KMS-11 (cell line): ENCODE results near the gene GIPC3.

ENCODE experiments used
- H2AFZ ChIP-seq: fragments of 200-600 bp; sonication (generic); 2 replicates; pipeline ENCODE4 v1.6.1; 2016; ENCODE audit warnings: antibody characterized with exemption, mixed run types, low read depth
- H3K27ac ChIP-seq: fragments of 200-600 bp; sonication (generic); 2 replicates; pipeline ENCODE4 v1.6.1; 2016; ENCODE audit warnings: mild to moderate bottlenecking, mixed run types
- H3K27me3 ChIP-seq: fragments of 200-600 bp; sonication (generic); 2 replicates; pipeline ENCODE4 v1.6.1; 2017; ENCODE audit warnings: mild to moderate bottlenecking, low read depth, mixed run types, moderate library complexity; ENCODE audit not compliant: insufficient read depth
- H3K36me3 ChIP-seq: fragments of 200-600 bp; sonication (generic); 2 replicates; pipeline ENCODE4 v1.6.1; 2017; ENCODE audit warnings: mild to moderate bottlenecking, mixed run types; ENCODE audit not compliant: insufficient read depth
- H3K4me1 ChIP-seq: fragments of 200-600 bp; sonication (generic); 2 replicates; pipeline ENCODE4 v1.6.1; 2016; ENCODE audit warnings: mild to moderate bottlenecking, low read depth, mixed run types; ENCODE audit not compliant: poor library complexity, severe bottlenecking
- H3K4me2 ChIP-seq: fragments of 200-600 bp; sonication (generic); 2 replicates; pipeline ENCODE4 v1.7.0; 2016; ENCODE audit warnings: mild to moderate bottlenecking, mixed run types
- H3K4me3 ChIP-seq: fragments of 200-600 bp; sonication (generic); IDR thresholded peaks from 2 replicates; pipeline ENCODE4 v1.6.1; 2017; ENCODE audit warnings: low read depth, low read length, mixed read lengths; ENCODE audit not compliant: insufficient read depth
- H3K79me2 ChIP-seq: fragments of 200-600 bp; sonication (generic); 2 replicates; pipeline ENCODE4 v1.6.1; 2016; ENCODE audit warnings: low read depth, mixed run types; ENCODE audit not compliant: insufficient read depth
- H3K9ac ChIP-seq: fragments of 200-600 bp; sonication (generic); 2 replicates; pipeline ENCODE4 v1.6.1; 2016; ENCODE audit warnings: mild to moderate bottlenecking, mixed run types
- H4K20me1 ChIP-seq: fragments of 200-600 bp; sonication (generic); 2 replicates; pipeline ENCODE4 v1.6.1; 2016; ENCODE audit warnings: mild to moderate bottlenecking, mixed run types; ENCODE audit not compliant: insufficient read depth
- TF ChIP-seq, protein P1 (sequence below): fragments of 200-600 bp; sonication (generic); conservative IDR thresholded peaks from 2 replicates; pipeline ENCODE4 v1.6.1; 2017; ENCODE audit warnings: low read depth, mild to moderate bottlenecking, antibody characterized with exemption, low read length, moderate library complexity, mixed read lengths

GIPC3 gene

DNA sequence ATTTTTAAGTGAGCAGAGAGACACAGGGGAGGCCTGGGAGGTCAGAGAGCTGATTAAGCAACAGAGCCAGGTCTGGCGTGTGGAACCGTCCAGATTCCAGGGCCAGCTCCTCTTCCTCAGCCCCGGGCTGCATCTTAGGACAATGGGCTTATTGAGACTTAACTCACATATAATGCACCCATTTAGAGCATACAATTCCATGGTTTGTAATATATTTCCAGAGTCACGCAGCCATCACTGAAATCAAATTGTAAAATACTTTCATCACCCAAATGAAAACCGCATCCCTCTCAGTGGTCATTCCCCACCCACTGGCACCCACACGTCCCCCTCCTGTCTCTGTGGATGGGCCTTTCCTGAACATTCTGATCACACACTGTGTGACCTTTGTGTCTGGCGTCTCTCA, 14.7 kb upstream of the GIPC3 start:
- H4K20me1 ChIP-seq = no peaks in the 10 kb centered on the region
- H2AFZ ChIP-seq = no peak overlapping the region
- peaks cover 5% of the 10 kb centered on the region; the same call in 1 of the 2 replicates for H3K79me2 ChIP-seq
- TF ChIP-seq, protein P1, sequence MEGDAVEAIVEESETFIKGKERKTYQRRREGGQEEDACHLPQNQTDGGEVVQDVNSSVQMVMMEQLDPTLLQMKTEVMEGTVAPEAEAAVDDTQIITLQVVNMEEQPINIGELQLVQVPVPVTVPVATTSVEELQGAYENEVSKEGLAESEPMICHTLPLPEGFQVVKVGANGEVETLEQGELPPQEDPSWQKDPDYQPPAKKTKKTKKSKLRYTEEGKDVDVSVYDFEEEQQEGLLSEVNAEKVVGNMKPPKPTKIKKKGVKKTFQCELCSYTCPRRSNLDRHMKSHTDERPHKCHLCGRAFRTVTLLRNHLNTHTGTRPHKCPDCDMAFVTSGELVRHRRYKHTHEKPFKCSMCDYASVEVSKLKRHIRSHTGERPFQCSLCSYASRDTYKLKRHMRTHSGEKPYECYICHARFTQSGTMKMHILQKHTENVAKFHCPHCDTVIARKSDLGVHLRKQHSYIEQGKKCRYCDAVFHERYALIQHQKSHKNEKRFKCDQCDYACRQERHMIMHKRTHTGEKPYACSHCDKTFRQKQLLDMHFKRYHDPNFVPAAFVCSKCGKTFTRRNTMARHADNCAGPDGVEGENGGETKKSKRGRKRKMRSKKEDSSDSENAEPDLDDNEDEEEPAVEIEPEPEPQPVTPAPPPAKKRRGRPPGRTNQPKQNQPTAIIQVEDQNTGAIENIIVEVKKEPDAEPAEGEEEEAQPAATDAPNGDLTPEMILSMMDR = no peak
- no peak overlapping the region for H3K9ac ChIP-seq
- H3K4me3 ChIP-seq = no peak overlapping the region
- H3K27ac ChIP-seq = no peak overlapping the region
- H3K36me3 ChIP-seq = no peaks in the 10 kb centered on the region
- H3K4me1 ChIP-seq = peaks cover 3% of the 10 kb centered on the region
- no peaks in the 10 kb centered on the region for H3K27me3 ChIP-seq
- no peak overlapping the region for H3K4me2 ChIP-seq

DNA sequence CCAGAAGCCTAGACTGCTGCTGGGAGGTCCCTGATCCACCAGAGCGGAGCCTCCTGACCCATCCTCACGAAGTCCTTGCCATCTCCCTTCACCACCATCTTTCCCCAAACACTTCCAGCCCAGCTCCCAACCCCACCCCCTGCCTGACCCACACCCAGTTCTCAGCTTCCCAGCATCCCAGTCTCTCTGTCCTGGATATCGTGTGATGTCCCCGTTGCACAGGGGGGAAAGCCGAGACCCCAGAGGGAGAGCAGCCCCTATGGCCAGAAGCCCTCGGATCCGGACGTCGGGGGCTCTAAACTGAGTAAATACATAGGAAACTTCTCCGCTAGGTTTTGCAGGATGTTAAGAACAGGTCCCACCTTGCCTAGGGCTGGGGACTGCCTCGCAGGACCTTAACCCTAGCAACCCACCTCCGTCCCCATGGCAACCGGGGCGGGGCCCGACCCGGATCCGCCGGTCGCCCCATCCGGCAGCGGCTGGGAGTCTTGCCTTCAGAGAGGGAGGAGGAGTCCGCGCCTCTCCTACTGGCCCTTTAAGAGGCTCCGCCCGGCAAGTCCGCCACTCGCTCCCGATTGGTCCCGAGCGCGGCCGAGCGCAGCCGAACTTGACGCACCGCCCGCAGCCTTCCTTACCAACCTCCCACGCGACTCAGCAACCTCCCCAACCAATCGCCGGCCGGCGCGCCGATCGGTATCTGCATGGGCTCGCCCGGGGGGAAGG, 13.0 kb upstream of the GIPC3 start:
- Histone ChIP-seq H4K20me1 (no peaks in the 10 kb centered on the region), H3K9ac (no peak overlapping the region), H3K4me2 (peak overlapping the region; percentile 61), H2AFZ (peak overlapping the region; percentile 64), H3K79me2 (peaks cover 5% of the 10 kb centered on the region; the same call in 1 of the 2 replicates), H3K36me3 (no peaks in the 10 kb centered on the region), H3K27ac (no peak overlapping the region), H3K4me1 (peaks cover 3% of the 10 kb centered on the region), H3K4me3 (no peak overlapping the region), H3K27me3 (no peaks in the 10 kb centered on the region)
- TF ChIP-seq, protein P1 = no peak

DNA sequence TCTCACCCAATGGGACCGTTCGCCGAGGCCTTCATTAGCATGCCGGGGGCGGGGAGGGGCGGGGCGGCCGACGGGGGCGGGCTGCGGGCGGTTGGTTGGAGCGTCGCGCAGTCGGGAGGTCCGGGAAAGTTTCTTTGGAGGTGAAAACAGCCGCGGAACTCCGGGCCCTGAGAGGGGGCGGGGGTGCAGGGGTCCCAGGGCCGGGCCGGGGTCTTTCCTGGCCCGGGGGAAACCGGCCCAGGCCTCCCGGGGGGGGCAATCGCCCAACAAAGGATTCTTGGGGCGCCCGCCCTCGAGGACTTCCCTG, 12.5 kb upstream of the GIPC3 start, which contains the start of gene HMG20B:
Gene HMG20B, plus strand, starts transcription at position 90 of the 307 bp plus-strand sequence. CDS start 366 bp downstream, outside the sequence.
- TF ChIP-seq, protein P1 = no peak
- Histone ChIP-seq H3K4me1 (peaks cover 3% of the 10 kb centered on the region), H3K36me3 (no peaks in the 10 kb centered on the region), H2AFZ (peak within 1 kb of the TSS; percentile 64), H3K27me3 (no peaks in the 10 kb centered on the region), H3K27ac (peak within 1 kb of the TSS; percentile 67), H3K4me3 (no peak within 1 kb of the TSS), H3K9ac (peak within 1 kb of the TSS; percentile 88), H3K79me2 (peaks cover 5% of the 10 kb centered on the region; the same call in 1 of the 2 replicates), H4K20me1 (no peaks in the 10 kb centered on the region), H3K4me2 (peak within 1 kb of the TSS; percentile 80)

DNA sequence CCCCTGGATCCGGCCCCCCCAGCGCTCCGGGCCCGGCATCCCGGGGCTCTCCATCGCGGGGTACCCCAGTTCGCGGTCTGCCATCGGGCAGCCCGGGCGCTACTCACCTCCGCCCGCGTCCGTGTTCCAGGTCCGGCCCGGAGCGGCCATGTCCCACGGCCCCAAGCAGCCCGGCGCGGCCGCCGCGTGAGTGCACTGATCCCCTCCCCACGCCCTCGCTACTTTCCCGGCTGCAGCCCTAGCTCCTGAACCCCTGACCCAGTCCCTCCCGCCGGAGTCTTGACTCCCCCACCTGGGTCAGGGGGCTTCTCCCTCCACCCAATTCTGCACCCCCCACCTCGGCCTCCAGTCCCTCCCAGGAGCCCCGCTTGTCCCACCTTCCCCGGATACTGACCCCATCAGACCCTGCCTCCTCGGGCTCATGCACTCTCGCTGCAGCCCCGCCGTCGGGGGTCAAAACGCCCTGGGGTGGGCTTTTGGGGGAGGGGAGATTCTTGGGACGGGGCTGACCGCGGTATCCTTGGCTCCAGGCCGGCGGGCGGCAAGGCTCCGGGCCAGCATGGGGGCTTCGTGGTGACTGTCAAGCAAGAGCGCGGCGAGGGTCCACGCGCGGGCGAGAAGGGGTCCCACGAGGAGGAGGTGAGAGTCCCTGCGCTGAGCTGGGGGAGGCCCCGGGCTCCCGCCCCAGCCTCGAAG, 12.0 kb upstream of the GIPC3 start:
- TF ChIP-seq, protein P1 = no peak
- Histone ChIP-seq H2AFZ (peak overlapping the region; percentile 26; the same call in 1 of the 2 replicates), H3K27me3 (no peaks in the 10 kb centered on the region), H3K4me3 (no peak overlapping the region), H3K27ac (peak overlapping the region; percentile 67), H3K4me1 (peaks cover 3% of the 10 kb centered on the region), H4K20me1 (no peaks in the 10 kb centered on the region), H3K4me2 (peak overlapping the region; percentile 80), H3K79me2 (peaks cover 5% of the 10 kb centered on the region; the same call in 1 of the 2 replicates), H3K36me3 (no peaks in the 10 kb centered on the region), H3K9ac (peak overlapping the region; percentile 88)
